Measurements from ENCODE around the gene FLCN. TPM values are rescaled to one million over a fixed set of nuclear protein-coding genes. Genes with fewer than 3 reads are reported as not detected.

Gene FLCN
- total RNA-seq, 2 donors from 2014 or later = 34.2 to 36.7 TPM

- Histone ChIP-seq H3K9me3 (no peaks in the 10 kb centered on the region), H3K4me3 (no peak overlapping the region), H3K9ac (ENCODE audit: low read depth in 2 of 2, low read length in 2 of 2) (no peak overlapping the region), H3K27ac (no peak overlapping the region), H3K27me3 (no peaks in the 10 kb centered on the region), H3K36me3 (peaks cover 25% of the 10 kb centered on the region), H3K4me1 (no peaks in the 10 kb centered on the region)
- DNase-seq = no peak
- intact Hi-C loops (cut with DNase I) = no loop called here
- no peak for TF ChIP-seq CTCF (IDR thresholded peaks at IDR 0.05)
These were observed 69.0 kb downstream of the FLCN start for GRCh38 chr17:17167986-17168385.

- Histone ChIP-seq H3K27me3 (no peaks in the 10 kb centered on the region), H3K9me3 (no peaks in the 10 kb centered on the region), H3K36me3 (peaks cover 28% of the 10 kb centered on the region), H3K9ac (ENCODE audit: low read depth in 2 of 2, low read length in 2 of 2) (no peak overlapping the region), H3K4me1 (no peaks in the 10 kb centered on the region), H3K4me3 (no peak overlapping the region), H3K27ac (no peak overlapping the region)
- DNase-seq = no peak
- TF ChIP-seq CTCF (IDR thresholded peaks at IDR 0.05) = no peak
- intact Hi-C loops (cut with DNase I) = no loop called here
These were observed 69.6 kb downstream of the FLCN start for GRCh38 chr17:17167356-17167755.

GRCh38 chr17:17166446-17166845 lies 70.5 kb downstream of the FLCN start:
- no peak for DNase-seq
- Histone ChIP-seq H3K36me3 (peaks cover 28% of the 10 kb centered on the region), H3K9me3 (no peaks in the 10 kb centered on the region), H3K4me1 (no peaks in the 10 kb centered on the region), H3K4me3 (no peak overlapping the region), H3K27me3 (no peaks in the 10 kb centered on the region), H3K27ac (no peak overlapping the region), H3K9ac (ENCODE audit: low read depth in 2 of 2, low read length in 2 of 2) (no peak overlapping the region)
- intact Hi-C loops (cut with DNase I) = no loop called here
- TF ChIP-seq CTCF (IDR thresholded peaks at IDR 0.05) = no peak

GRCh38 chr17:17165666-17166308 lies 71.2 kb downstream of the FLCN start:
- no peaks in the 10 kb centered on the region for H3K9me3 ChIP-seq
- no peak for DNase-seq
- intact Hi-C loops (cut with DNase I) = no loop called here
- H3K4me1 ChIP-seq = no peaks in the 10 kb centered on the region
- H3K27me3 ChIP-seq = no peaks in the 10 kb centered on the region
- peaks cover 28% of the 10 kb centered on the region for H3K36me3 ChIP-seq
- H3K9ac ChIP-seq (ENCODE audit: low read depth in 2 of 2, low read length in 2 of 2) = no peak overlapping the region
- H3K27ac ChIP-seq = no peak overlapping the region
- H3K4me3 ChIP-seq = no peak overlapping the region
- no peak for TF ChIP-seq CTCF (IDR thresholded peaks at IDR 0.05)

GRCh38 chr17:17164676-17165075 lies 72.3 kb downstream of the FLCN start:
- no peaks in the 10 kb centered on the region for H3K27me3 ChIP-seq
- H3K27ac ChIP-seq = no peak overlapping the region
- no peaks in the 10 kb centered on the region for H3K9me3 ChIP-seq
- peaks cover 28% of the 10 kb centered on the region for H3K36me3 ChIP-seq
- no peak for TF ChIP-seq CTCF (IDR thresholded peaks at IDR 0.05)
- no peaks in the 10 kb centered on the region for H3K4me1 ChIP-seq
- H3K9ac ChIP-seq (ENCODE audit: low read depth in 2 of 2, low read length in 2 of 2) = no peak overlapping the region
- no peak for DNase-seq
- intact Hi-C loops (cut with DNase I) = no loop called here
- H3K4me3 ChIP-seq = no peak overlapping the region
